H1 (cell line): ENCODE measurements around the gene TSTD2.

Experiments used
- GABPA ChIP-seq: IDR thresholded peaks from 2 replicates; pipeline ENCODE4 v1.6.1; 2011; ENCODE audit warnings: mild to moderate bottlenecking, low read length, moderate library complexity, borderline replicate concordance; ENCODE audit not compliant: insufficient read depth
- TF ChIP-seq, protein P1 (sequence below), 3 experiments: IDR thresholded peaks; 1 replicate in 2 of 3; 2 replicates in 1 of 3; pipeline versions ENCODE4 v1.5.1 to v1.6.1; 2011; ENCODE audit warnings: low read length in 3 of 3, mild to moderate bottlenecking in 3 of 3, inconsistent platforms in 2 of 3, low read depth in 1 of 3, moderate library complexity in 1 of 3; ENCODE audit not compliant: insufficient read depth in 1 of 3; ENCODE audit errors: control extremely low read depth in 1 of 3

DNA sequence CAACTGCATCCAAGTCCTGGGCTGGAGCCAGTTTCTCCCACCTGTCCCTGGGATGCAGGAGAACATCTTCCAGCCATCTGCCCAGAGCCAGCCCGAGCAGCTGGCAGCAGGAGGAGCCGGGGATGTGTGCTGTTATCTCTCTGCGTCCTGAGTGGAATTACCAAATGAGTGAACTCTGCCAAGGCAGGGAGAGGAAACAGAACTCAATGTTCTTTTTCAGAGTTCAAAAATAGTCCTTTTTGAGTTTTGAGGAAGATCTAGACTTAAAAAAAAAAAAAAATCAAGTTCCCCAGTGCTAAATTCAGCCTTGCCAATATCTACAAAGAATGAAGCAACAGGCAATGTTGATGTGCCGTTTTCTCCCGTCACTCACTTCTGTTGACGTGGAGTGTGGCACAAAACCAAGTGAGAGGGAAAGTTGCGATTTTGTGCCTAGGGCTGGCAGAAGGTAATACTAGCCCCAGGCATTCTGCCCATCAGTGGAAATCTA, 75.5 kb downstream of the TSTD2 start:
- TF ChIP-seq, protein P1, sequence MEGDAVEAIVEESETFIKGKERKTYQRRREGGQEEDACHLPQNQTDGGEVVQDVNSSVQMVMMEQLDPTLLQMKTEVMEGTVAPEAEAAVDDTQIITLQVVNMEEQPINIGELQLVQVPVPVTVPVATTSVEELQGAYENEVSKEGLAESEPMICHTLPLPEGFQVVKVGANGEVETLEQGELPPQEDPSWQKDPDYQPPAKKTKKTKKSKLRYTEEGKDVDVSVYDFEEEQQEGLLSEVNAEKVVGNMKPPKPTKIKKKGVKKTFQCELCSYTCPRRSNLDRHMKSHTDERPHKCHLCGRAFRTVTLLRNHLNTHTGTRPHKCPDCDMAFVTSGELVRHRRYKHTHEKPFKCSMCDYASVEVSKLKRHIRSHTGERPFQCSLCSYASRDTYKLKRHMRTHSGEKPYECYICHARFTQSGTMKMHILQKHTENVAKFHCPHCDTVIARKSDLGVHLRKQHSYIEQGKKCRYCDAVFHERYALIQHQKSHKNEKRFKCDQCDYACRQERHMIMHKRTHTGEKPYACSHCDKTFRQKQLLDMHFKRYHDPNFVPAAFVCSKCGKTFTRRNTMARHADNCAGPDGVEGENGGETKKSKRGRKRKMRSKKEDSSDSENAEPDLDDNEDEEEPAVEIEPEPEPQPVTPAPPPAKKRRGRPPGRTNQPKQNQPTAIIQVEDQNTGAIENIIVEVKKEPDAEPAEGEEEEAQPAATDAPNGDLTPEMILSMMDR (IDR thresholded peaks at IDR 0.05; ENCODE audit: control extremely low read depth in 1 of 3, insufficient read depth in 1 of 3, low read depth in 1 of 3, low read length in 3 of 3) = no peak
- TF ChIP-seq GABPA = no peak
